Measurements from ENCODE around the gene PIK3C2A. TPM values are rescaled to one million over a fixed set of nuclear protein-coding genes. Genes with fewer than 3 reads are reported as not detected.

The PIK3C2A gene
- polyA plus RNA-seq, 1 donor (not counting 4 experiments of a cell fraction or from before 2014, with no cell fraction given): 44.7 TPM

DNA sequence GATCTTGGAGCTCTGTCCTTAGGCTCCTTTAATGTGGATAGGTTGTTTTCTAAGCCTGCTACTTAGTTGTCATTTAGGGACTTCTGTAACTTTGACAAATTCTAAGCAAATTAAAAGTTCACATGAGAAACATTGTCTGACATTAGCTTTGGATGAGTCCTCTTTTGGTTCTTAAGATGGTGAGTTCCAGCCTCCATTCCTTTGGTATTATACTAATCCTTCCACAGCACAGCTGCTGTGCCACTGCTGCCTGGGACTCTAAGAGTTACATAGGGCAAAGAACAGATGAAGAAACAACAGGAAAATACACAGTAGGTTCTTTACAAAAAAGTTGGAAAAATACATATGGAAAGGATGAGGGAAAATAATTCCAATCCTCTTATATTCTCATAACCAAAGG is 25.3 kb upstream of the PIK3C2A start:
- Histone ChIP-seq H3K4me1 (ENCODE audit: control insufficient read depth, extremely low read depth, insufficient read depth, low read length) (peaks cover under 1% of the 10 kb centered on the region), H3K27ac (ENCODE audit: control insufficient read depth, insufficient read depth, low read length) (no peak overlapping the region), H3K4me2 (ENCODE audit: control insufficient read depth, extremely low read depth, insufficient read depth, low read depth, low read length) (no peak overlapping the region), H3K36me3 (ENCODE audit: control insufficient read depth in 2 of 2, extremely low read depth in 1 of 2, insufficient read depth in 2 of 2, low read length in 2 of 2) (no peaks in the 10 kb centered on the region), H2AFZ (ENCODE audit: control insufficient read depth, low read length) (no peak overlapping the region), H3K27me3 (ENCODE audit: control insufficient read depth, extremely low read depth, insufficient read depth, low read length) (no peaks in the 10 kb centered on the region), H3K9me1 (ENCODE audit: control insufficient read depth, extremely low read depth, insufficient read depth, low read length) (no peaks in the 10 kb centered on the region), H3K79me2 (ENCODE audit: control insufficient read depth, insufficient read depth, low read length) (no peaks in the 10 kb centered on the region), H3K9me3 (ENCODE audit: control insufficient read depth, low read depth, low read length) (no peaks in the 10 kb centered on the region), H4K20me1 (ENCODE audit: control insufficient read depth, extremely low read depth, insufficient read depth, low read length) (no peaks in the 10 kb centered on the region), H3K4me3 (ENCODE audit: control insufficient read depth in 2 of 3, extremely low read depth in 1 of 3, insufficient read depth in 2 of 3, low read depth in 1 of 3, low read length in 3 of 3) (no peak overlapping the region), H3K9ac (ENCODE audit: control insufficient read depth, extremely low read depth, insufficient read depth, low read length) (no peak overlapping the region)
- no peak for DNase-seq (ENCODE audit: low read depth, low spot score)
- no peak for FAIRE-seq
- dilution Hi-C loops (cut with MboI; ENCODE audit: extremely low pct_ligation_motif_present, low sequenced_read_pairs): no loop called here
- no peak for TF ChIP-seq EZH2 (IDR thresholded peaks at IDR 0.05; ENCODE audit: low read length)
- TF ChIP-seq, protein P1, sequence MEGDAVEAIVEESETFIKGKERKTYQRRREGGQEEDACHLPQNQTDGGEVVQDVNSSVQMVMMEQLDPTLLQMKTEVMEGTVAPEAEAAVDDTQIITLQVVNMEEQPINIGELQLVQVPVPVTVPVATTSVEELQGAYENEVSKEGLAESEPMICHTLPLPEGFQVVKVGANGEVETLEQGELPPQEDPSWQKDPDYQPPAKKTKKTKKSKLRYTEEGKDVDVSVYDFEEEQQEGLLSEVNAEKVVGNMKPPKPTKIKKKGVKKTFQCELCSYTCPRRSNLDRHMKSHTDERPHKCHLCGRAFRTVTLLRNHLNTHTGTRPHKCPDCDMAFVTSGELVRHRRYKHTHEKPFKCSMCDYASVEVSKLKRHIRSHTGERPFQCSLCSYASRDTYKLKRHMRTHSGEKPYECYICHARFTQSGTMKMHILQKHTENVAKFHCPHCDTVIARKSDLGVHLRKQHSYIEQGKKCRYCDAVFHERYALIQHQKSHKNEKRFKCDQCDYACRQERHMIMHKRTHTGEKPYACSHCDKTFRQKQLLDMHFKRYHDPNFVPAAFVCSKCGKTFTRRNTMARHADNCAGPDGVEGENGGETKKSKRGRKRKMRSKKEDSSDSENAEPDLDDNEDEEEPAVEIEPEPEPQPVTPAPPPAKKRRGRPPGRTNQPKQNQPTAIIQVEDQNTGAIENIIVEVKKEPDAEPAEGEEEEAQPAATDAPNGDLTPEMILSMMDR (optimal IDR thresholded peaks at IDR 0.05 in 1 of 3, IDR thresholded peaks at IDR 0.05 in 1 of 3, conservative IDR thresholded peaks at IDR 0.05 in 1 of 3; ENCODE audit: extremely low read depth in 1 of 3, insufficient read depth in 2 of 3, low read length in 3 of 3): no peak

DNA sequence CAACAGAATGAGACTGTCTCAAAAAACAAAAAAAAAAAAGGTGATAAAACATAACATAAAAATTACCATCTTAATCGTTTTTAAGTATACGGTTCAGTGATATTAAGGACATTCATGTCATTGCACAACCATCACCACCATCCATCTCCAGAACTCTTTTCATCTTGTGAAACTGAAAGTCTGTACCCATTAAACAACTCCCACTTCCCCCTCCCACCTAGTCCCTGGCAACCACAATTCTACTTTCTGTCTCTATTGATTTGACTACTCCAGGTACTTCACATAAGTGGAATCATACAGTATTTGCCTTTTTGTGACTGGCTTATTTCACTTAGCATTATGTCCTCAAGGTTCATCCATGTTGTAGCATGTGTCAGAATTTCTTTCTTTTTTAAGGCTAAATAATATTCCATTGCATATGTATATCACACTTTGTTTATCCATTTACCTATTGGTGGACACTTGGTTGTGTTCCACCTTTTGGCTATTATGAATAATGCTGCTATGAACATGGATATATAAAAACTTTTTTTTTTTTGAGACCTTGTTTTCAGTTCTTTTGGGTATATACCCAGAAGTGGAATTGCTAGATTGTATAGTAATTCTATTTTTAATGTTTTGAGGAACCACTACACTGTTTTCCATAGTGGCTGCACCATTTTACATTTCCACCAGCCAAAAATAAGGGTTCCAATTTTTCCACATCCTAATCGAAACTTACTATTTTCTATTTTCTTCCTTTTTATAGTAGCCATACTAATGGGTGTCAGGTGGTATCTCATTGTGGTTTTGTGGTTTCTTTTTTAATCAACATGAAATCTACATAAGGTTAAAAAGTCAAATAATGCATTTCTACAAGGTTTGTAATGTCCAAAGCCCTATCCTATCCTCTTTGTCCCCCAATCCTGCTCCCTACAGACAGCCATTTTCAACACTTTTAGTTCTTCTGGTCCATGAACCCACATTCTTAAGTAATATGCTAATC is 23.4 kb upstream of the PIK3C2A start:
- DNase-seq (ENCODE audit: low read depth, low spot score): no peak
- FAIRE-seq: no peak

More for the DNA sequence above, 23.4 kb upstream of the PIK3C2A start:
- no peaks in the 10 kb centered on the region for H3K9me3 ChIP-seq (ENCODE audit: control insufficient read depth, low read depth, low read length)
- H3K4me3 ChIP-seq (ENCODE audit: control insufficient read depth in 2 of 3, extremely low read depth in 1 of 3, insufficient read depth in 2 of 3, low read depth in 1 of 3, low read length in 3 of 3): no peak overlapping the region
- no peaks in the 10 kb centered on the region for H4K20me1 ChIP-seq (ENCODE audit: control insufficient read depth, extremely low read depth, insufficient read depth, low read length)
- no peaks in the 10 kb centered on the region for H3K27me3 ChIP-seq (ENCODE audit: control insufficient read depth, extremely low read depth, insufficient read depth, low read length)
- H3K27ac ChIP-seq (ENCODE audit: control insufficient read depth, insufficient read depth, low read length): no peak overlapping the region
- TF ChIP-seq, protein P1 (optimal IDR thresholded peaks at IDR 0.05 in 1 of 3, IDR thresholded peaks at IDR 0.05 in 1 of 3, conservative IDR thresholded peaks at IDR 0.05 in 1 of 3; ENCODE audit: extremely low read depth in 1 of 3, insufficient read depth in 2 of 3, low read length in 3 of 3): no peak
- no peak for TF ChIP-seq EZH2 (IDR thresholded peaks at IDR 0.05; ENCODE audit: low read length)
- dilution Hi-C loops (cut with MboI; ENCODE audit: extremely low pct_ligation_motif_present, low sequenced_read_pairs): no loop called here
- no peak overlapping the region for H3K4me2 ChIP-seq (ENCODE audit: control insufficient read depth, extremely low read depth, insufficient read depth, low read depth, low read length)
- no peaks in the 10 kb centered on the region for H3K79me2 ChIP-seq (ENCODE audit: control insufficient read depth, insufficient read depth, low read length)
- H3K36me3 ChIP-seq (ENCODE audit: control insufficient read depth in 2 of 2, extremely low read depth in 1 of 2, insufficient read depth in 2 of 2, low read length in 2 of 2): no peaks in the 10 kb centered on the region
- no peak overlapping the region for H2AFZ ChIP-seq (ENCODE audit: control insufficient read depth, low read length)
- H3K9me1 ChIP-seq (ENCODE audit: control insufficient read depth, extremely low read depth, insufficient read depth, low read length): no peaks in the 10 kb centered on the region
- H3K4me1 ChIP-seq (ENCODE audit: control insufficient read depth, extremely low read depth, insufficient read depth, low read length): no peaks in the 10 kb centered on the region
- no peak overlapping the region for H3K9ac ChIP-seq (ENCODE audit: control insufficient read depth, extremely low read depth, insufficient read depth, low read length)

All from keratinocyte (primary cell).